DND-41 (cell line): ENCODE measurements around the gene PI4K2B.

Experiments used
- CTCF ChIP-seq: IDR thresholded peaks from 2 replicates; pipeline ENCODE4 v1.5.1; 2012; ENCODE audit warnings: borderline replicate concordance, low read length, moderate library complexity, mild to moderate bottlenecking; ENCODE audit not compliant: poor library complexity, severe bottlenecking; ENCODE audit errors: extremely low read depth
- EZH2 ChIP-seq: IDR thresholded peaks from 3 replicates; pipeline ENCODE4 v1.6.1; 2012; ENCODE audit warnings: borderline replicate concordance, low read depth, mild to moderate bottlenecking, moderate library complexity, low read length, inconsistent platforms; ENCODE audit not compliant: severe bottlenecking

GRCh38 chr4:25291158-25291733 is 57.4 kb downstream of the PI4K2B start:
- no peak for TF ChIP-seq EZH2
- TF ChIP-seq CTCF, result no peak
